GM23338 (cell line): ENCODE measurements around the gene PUM2. TPM values are rescaled to one million over a fixed set of nuclear protein-coding genes. Genes with fewer than 3 reads are reported as not detected.

Source experiments
- ATAC-seq: fragments of 200-7000 bp; cut with Tn5 transposase; 3 replicates; pipeline ENCODE4 v1.9.1; 2020
- DNase-seq: peaks from one replicate; pipeline ENCODE4 v3.0.0-alpha.2; 2015; ENCODE audit warnings: low spot score
- H2AFZ ChIP-seq: fragments of 200-600 bp; sonication (generic); 2 replicates; pipeline ENCODE4 v1.8.0; 2016; ENCODE audit warnings: antibody characterized with exemption, mild to moderate bottlenecking, moderate library complexity
- H3F3A ChIP-seq: fragments of 200-600 bp; sonication (generic); replicated peaks from 2 replicates; pipeline ENCODE4 v1.8.0; 2017; ENCODE audit warnings: antibody characterized with exemption, mixed run types, low read depth
- H3K27ac ChIP-seq: fragments of 200-600 bp; sonication (generic); 2 replicates; pipeline ENCODE4 v1.6.1; 2016; ENCODE audit warnings: low read depth
- H3K27me3 ChIP-seq: fragments of 200-600 bp; sonication (generic); 2 replicates; pipeline ENCODE4 v1.8.0; 2016; ENCODE audit warnings: mild to moderate bottlenecking, mixed run types, moderate library complexity; ENCODE audit not compliant: insufficient read depth
- H3K36me3 ChIP-seq: fragments of 200-600 bp; sonication (generic); 2 replicates; pipeline ENCODE4 v1.8.0; 2016; ENCODE audit warnings: mild to moderate bottlenecking; ENCODE audit not compliant: insufficient read depth
- H3K4me1 ChIP-seq: fragments of 200-600 bp; sonication (generic); 2 replicates; pipeline ENCODE4 v1.8.0; 2016; ENCODE audit warnings: mild to moderate bottlenecking, moderate library complexity; ENCODE audit not compliant: insufficient read depth
- H3K4me2 ChIP-seq: fragments of 200-600 bp; sonication (generic); 2 replicates; pipeline ENCODE4 v1.7.1; 2017; ENCODE audit warnings: mixed run types
- H3K4me3 ChIP-seq: fragments of 200-600 bp; sonication (generic); 2 replicates; pipeline ENCODE4 v1.6.1; 2016; ENCODE audit warnings: mixed run types
- H3K79me2 ChIP-seq: fragments of 200-600 bp; sonication (generic); replicated peaks from 2 replicates; pipeline ENCODE4 v1.8.0; 2017; ENCODE audit warnings: mild to moderate bottlenecking; ENCODE audit not compliant: insufficient read depth
- H3K9me2 ChIP-seq: fragments of 200-600 bp; sonication (generic); 2 replicates; pipeline ENCODE4 v1.8.0; 2017; ENCODE audit not compliant: insufficient read depth
- H4K20me1 ChIP-seq: fragments of 200-600 bp; sonication (generic); replicated peaks from 2 replicates; pipeline ENCODE4 v1.8.0; 2017; ENCODE audit warnings: mild to moderate bottlenecking; ENCODE audit not compliant: insufficient read depth
- H3K27ac Mint-ChIP-seq: 2 replicates; pipeline ENCODE4 v1.8.0; 2020; ENCODE audit warnings: inconsistent platforms, mild to moderate bottlenecking, moderate library complexity, mixed read lengths
- H3K27me3 Mint-ChIP-seq: 3 replicates; pipeline ENCODE4 v1.8.0; 2022; ENCODE audit warnings: low read depth, mild to moderate bottlenecking, moderate library complexity, mixed read lengths, inconsistent platforms; ENCODE audit not compliant: insufficient read depth, poor library complexity
- H3K36me3 Mint-ChIP-seq: 3 replicates; pipeline ENCODE4 v1.8.0; 2021; ENCODE audit warnings: low read depth, mild to moderate bottlenecking, inconsistent platforms, moderate library complexity, mixed read lengths
- H3K4me1 Mint-ChIP-seq: 3 replicates; pipeline ENCODE4 v1.8.0; 2020; ENCODE audit warnings: mild to moderate bottlenecking, inconsistent platforms, mixed read lengths
- H3K4me3 Mint-ChIP-seq: 3 replicates; pipeline ENCODE4 v1.8.0; 2021; ENCODE audit warnings: moderate library complexity, mild to moderate bottlenecking, inconsistent platforms, mixed read lengths
- H3K9me3 Mint-ChIP-seq: 3 replicates; pipeline ENCODE4 v1.8.0; 2020; ENCODE audit warnings: moderate library complexity, mild to moderate bottlenecking, inconsistent platforms, mixed read lengths
- CTCF ChIP-seq, 2 experiments: fragments of 200-600 bp in 1 of 2; sonication (generic) in 1 of 2; conservative IDR thresholded peaks; 2 replicates each; pipeline versions ENCODE4 v1.5.1 to v1.6.1; 2016 to 2017; ENCODE audit warnings: antibody characterized with exemption in 2 of 2, low read depth in 2 of 2, mild to moderate bottlenecking in 2 of 2, moderate library complexity in 1 of 2
- ETS1 ChIP-seq: IDR thresholded peaks from 2 replicates; pipeline ENCODE4 v1.6.1; 2016; ENCODE audit warnings: antibody characterized with exemption
- JUNB ChIP-seq: IDR thresholded peaks from one replicate; pipeline ENCODE4 v1.6.1; 2016; ENCODE audit warnings: antibody characterized with exemption; ENCODE audit not compliant: unreplicated experiment
- POLR2AphosphoS5 ChIP-seq: IDR thresholded peaks from 2 replicates; pipeline ENCODE4 v1.6.1; 2016; ENCODE audit warnings: antibody characterized with exemption, low read depth
- REST ChIP-seq: IDR thresholded peaks from one replicate; pipeline ENCODE4 v1.6.1; 2018; ENCODE audit warnings: antibody characterized with exemption; ENCODE audit not compliant: unreplicated experiment
- ZNF331 ChIP-seq: fragments of 250-450 bp; sonication (Bioruptor Pico); IDR thresholded peaks from 2 replicates; pipeline ENCODE4 v1.5.0; 2020; ENCODE audit warnings: low read depth, mild to moderate bottlenecking, moderate library complexity
- polyA plus RNA-seq: library from polyadenylated mRNA; unstranded; fragments of >200 nt; fragmentation: Nextera tagmentation; extraction: Ambion mirVana; gene quantifications from 2 replicates; pipeline ENCODE4 v1.2.1, GENCODE V29; 2016
- total RNA-seq: library from RNA; depleted of rRNA; stranded (reverse); fragments of >200 nt; shearing (Covaris generic); gene quantifications from 2 replicates; pipeline ENCODE4 v1.2.3, GENCODE V29; 2014
- TF ChIP-seq, protein P1 (sequence below): fragments of 250-450 bp; sonication (Bioruptor Pico); IDR thresholded peaks from 2 replicates; pipeline ENCODE4 v1.5.0; 2020; ENCODE audit warnings: mild to moderate bottlenecking, moderate library complexity

PUM2 gene
- total and polyA plus RNA-seq, 2 experiments from 2014 or later: 29.9 to 94.1 TPM

DNA sequence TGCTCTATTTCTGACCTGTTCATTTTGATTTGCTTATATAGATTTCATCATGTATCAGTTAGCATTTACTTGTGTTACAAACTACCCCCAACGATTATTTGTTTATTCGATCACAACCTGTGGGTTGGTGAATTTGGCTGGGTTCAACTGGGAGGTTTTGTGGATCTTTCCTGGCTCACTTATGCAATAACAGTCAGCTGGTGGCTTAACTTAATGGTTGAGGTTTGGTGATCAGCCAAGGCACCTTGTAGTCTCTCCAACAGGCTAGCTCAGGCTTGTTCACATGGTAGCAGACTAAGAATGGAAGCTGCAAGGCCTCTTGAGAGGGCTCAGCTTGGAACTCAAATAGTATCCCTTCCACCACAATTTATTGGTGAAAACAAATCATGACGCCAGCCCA is 5.4 kb upstream of the PUM2 start:
- Mint-ChIP-seq H3K27ac (no peak overlapping the region), H3K36me3 (no peaks in the 10 kb centered on the region), H3K9me3 (no peaks in the 10 kb centered on the region), H3K4me3 (no peak overlapping the region), H3K27me3 (no peaks in the 10 kb centered on the region), H3K4me1 (no peaks in the 10 kb centered on the region; the same call in 1 of the 3 replicates)
- Histone ChIP-seq H3K27ac (no peak overlapping the region), H3K4me1 (peaks cover 20% of the 10 kb centered on the region), H3K9me2 (no peaks in the 10 kb centered on the region), H2AFZ (peak overlapping the region; percentile 58), H3K36me3 (no peaks in the 10 kb centered on the region), H3K4me3 (no peak overlapping the region), H3F3A (peaks cover 7% of the 10 kb centered on the region; the same call in 1 of the 2 replicates), H3K27me3 (no peaks in the 10 kb centered on the region), H3K4me2 (no peak overlapping the region), H3K79me2 (no peaks in the 10 kb centered on the region), H4K20me1 (no peaks in the 10 kb centered on the region)
- no peak for TF ChIP-seq REST
- 0 out of 2 replicates have a peak, but pooled peaks have one; percentile 28 for TF ChIP-seq ZNF331 (CRISPR knock-in tag)
- no peak for TF ChIP-seq CTCF (conservative IDR thresholded peaks at IDR 0.05; ENCODE audit: low read depth in 2 of 2)
- TF ChIP-seq POLR2AphosphoS5: no peak
- DNase-seq (no peak), ATAC-seq (no peak)

DNA sequence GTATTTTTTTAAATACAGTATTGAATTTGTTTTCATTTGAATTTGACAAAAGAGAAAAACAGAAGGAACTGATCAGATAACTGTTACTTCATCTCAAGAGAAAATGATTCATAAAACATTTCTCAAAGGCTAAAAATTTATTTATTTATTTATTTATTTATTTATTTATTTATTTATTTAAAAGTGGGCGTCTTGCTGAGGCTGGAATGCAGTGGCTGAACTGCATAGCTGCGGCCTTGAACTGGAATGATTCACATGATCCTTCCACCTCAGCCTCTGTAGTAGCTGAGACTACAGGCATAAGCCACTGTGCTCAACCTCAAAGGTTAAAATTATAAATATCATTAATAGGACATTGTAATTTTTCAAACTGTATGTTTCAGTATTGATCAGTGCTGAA is 4.5 kb upstream of the PUM2 start:
- DNase-seq (no peak), ATAC-seq (no peak)
- no peaks in the 10 kb centered on the region for H3K36me3 ChIP-seq
- no peak overlapping the region for H3K27ac ChIP-seq
- H3K4me2 ChIP-seq: no peak overlapping the region
- no peaks in the 10 kb centered on the region; the same call in 1 of the 3 replicates for H3K4me1 Mint-ChIP-seq
- H3K27me3 ChIP-seq: no peaks in the 10 kb centered on the region
- H2AFZ ChIP-seq: no peak overlapping the region
- no peaks in the 10 kb centered on the region; the same call in 2 of the 3 replicates for H3K36me3 Mint-ChIP-seq
- H3K4me3 ChIP-seq: no peak overlapping the region
- peaks cover 20% of the 10 kb centered on the region for H3K4me1 ChIP-seq
- H3K79me2 ChIP-seq: peaks cover under 1% of the 10 kb centered on the region
- H3K4me3 Mint-ChIP-seq: no peak overlapping the region
- H3K27ac Mint-ChIP-seq: no peak overlapping the region
- H3K9me3 Mint-ChIP-seq: no peaks in the 10 kb centered on the region
- no peaks in the 10 kb centered on the region for H3K9me2 ChIP-seq
- H4K20me1 ChIP-seq: no peaks in the 10 kb centered on the region
- no peaks in the 10 kb centered on the region for H3K27me3 Mint-ChIP-seq
- peaks cover 8% of the 10 kb centered on the region; the same call in 1 of the 2 replicates for H3F3A ChIP-seq
- no peak for TF ChIP-seq ZNF331 (CRISPR knock-in tag)
- no peak for TF ChIP-seq POLR2AphosphoS5
- TF ChIP-seq ETS1: no peak
- TF ChIP-seq, protein P1, sequence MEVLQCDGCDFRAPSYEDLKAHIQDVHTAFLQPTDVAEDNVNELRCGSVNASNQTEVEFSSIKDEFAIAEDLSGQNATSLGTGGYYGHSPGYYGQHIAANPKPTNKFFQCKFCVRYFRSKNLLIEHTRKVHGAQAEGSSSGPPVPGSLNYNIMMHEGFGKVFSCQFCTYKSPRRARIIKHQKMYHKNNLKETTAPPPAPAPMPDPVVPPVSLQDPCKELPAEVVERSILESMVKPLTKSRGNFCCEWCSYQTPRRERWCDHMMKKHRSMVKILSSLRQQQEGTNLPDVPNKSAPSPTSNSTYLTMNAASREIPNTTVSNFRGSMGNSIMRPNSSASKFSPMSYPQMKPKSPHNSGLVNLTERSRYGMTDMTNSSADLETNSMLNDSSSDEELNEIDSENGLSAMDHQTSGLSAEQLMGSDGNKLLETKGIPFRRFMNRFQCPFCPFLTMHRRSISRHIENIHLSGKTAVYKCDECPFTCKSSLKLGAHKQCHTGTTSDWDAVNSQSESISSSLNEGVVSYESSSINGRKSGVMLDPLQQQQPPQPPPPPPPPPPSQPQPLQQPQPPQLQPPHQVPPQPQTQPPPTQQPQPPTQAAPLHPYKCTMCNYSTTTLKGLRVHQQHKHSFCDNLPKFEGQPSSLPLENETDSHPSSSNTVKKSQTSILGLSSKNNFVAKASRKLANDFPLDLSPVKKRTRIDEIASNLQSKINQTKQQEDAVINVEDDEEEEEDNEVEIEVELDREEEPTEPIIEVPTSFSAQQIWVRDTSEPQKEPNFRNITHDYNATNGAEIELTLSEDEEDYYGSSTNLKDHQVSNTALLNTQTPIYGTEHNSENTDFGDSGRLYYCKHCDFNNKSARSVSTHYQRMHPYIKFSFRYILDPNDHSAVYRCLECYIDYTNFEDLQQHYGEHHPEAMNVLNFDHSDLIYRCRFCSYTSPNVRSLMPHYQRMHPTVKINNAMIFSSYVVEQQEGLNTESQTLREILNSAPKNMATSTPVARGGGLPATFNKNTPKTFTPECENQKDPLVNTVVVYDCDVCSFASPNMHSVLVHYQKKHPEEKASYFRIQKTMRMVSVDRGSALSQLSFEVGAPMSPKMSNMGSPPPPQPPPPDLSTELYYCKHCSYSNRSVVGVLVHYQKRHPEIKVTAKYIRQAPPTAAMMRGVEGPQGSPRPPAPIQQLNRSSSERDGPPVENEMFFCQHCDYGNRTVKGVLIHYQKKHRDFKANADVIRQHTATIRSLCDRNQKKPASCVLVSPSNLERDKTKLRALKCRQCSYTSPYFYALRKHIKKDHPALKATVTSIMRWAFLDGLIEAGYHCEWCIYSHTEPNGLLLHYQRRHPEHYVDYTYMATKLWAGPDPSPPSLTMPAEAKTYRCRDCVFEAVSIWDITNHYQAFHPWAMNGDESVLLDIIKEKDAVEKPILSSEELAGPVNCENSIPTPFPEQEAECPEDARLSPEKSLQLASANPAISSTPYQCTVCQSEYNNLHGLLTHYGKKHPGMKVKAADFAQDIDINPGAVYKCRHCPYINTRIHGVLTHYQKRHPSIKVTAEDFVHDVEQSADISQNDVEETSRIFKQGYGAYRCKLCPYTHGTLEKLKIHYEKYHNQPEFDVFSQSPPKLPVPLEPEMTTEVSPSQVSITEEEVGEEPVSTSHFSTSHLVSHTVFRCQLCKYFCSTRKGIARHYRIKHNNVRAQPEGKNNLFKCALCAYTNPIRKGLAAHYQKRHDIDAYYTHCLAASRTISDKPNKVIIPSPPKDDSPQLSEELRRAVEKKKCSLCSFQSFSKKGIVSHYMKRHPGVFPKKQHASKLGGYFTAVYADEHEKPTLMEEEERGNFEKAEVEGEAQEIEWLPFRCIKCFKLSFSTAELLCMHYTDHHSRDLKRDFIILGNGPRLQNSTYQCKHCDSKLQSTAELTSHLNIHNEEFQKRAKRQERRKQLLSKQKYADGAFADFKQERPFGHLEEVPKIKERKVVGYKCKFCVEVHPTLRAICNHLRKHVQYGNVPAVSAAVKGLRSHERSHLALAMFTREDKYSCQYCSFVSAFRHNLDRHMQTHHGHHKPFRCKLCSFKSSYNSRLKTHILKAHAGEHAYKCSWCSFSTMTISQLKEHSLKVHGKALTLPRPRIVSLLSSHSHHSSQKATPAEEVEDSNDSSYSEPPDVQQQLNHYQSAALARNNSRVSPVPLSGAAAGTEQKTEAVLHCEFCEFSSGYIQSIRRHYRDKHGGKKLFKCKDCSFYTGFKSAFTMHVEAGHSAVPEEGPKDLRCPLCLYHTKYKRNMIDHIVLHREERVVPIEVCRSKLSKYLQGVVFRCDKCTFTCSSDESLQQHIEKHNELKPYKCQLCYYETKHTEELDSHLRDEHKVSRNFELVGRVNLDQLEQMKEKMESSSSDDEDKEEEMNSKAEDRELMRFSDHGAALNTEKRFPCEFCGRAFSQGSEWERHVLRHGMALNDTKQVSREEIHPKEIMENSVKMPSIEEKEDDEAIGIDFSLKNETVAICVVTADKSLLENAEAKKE: no peak
- TF ChIP-seq JUNB: no peak
